Measurements from ENCODE around the gene NRXN3. TPM values are rescaled to one million over a fixed set of nuclear protein-coding genes. Genes with fewer than 3 reads are reported as not detected.
A peak's percentile ranks its signal among the peaks of the same experiment; 100 is the strongest.

NRXN3 gene
- polyA plus RNA-seq, 1 experiment: 7.0 TPM

- no peak for DNase-seq (ENCODE audit: low read depth)
- POLR2A ChIA-PET: no interaction called here
- 0 out of 2 replicates have a peak, but pooled peaks cover 3% of the 10 kb centered on the region for H3K27me3 ChIP-seq (ENCODE audit: control insufficient read depth, insufficient read depth, low read length)
- H3K36me3 ChIP-seq (ENCODE audit: control insufficient read depth, insufficient read depth, low read length): no peaks in the 10 kb centered on the region
- no peak overlapping the region for H3K4me3 ChIP-seq (ENCODE audit: low read depth, low read length)
- CTCF ChIA-PET: interaction anchor here (0.6 to 1.1 kb wide), 2 partner anchors 9 to 14 kb away, joined by 3 to 4 read pairs; no protein-coding TSS in a partner anchor
- TF ChIP-seq, protein P1, sequence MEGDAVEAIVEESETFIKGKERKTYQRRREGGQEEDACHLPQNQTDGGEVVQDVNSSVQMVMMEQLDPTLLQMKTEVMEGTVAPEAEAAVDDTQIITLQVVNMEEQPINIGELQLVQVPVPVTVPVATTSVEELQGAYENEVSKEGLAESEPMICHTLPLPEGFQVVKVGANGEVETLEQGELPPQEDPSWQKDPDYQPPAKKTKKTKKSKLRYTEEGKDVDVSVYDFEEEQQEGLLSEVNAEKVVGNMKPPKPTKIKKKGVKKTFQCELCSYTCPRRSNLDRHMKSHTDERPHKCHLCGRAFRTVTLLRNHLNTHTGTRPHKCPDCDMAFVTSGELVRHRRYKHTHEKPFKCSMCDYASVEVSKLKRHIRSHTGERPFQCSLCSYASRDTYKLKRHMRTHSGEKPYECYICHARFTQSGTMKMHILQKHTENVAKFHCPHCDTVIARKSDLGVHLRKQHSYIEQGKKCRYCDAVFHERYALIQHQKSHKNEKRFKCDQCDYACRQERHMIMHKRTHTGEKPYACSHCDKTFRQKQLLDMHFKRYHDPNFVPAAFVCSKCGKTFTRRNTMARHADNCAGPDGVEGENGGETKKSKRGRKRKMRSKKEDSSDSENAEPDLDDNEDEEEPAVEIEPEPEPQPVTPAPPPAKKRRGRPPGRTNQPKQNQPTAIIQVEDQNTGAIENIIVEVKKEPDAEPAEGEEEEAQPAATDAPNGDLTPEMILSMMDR (IDR thresholded peaks at IDR 0.05; ENCODE audit: insufficient read depth, low read depth, low read length): no peak
Measured at GRCh38 chr14:78947681-78948080, 777.5 kb downstream of the NRXN3 start.

DNA sequence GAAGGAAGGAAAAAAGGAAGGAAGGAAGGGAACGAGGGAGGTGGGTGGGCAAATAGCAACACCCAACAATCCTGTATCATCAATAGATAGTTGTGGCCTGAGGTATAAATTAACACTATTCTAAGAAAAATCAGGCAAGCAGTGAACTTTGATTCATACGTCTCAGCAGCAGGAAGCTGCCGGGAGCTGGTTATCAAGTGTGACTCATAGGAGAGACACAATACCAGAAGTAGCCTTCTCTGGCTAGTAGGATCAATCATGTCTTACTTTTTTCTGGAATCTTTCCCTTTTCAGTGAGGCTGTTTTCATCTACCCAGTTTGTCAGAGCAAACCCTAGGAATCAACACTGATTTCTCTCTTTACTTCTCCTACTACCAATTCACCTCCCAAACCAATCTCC, 780.5 kb downstream of the NRXN3 start:
- no peaks in the 10 kb centered on the region; the same call in 1 of the 2 replicates for H3K27me3 ChIP-seq (ENCODE audit: control insufficient read depth, insufficient read depth, low read length)
- no peak overlapping the region for H3K4me3 ChIP-seq (ENCODE audit: low read depth, low read length)
- H3K36me3 ChIP-seq (ENCODE audit: control insufficient read depth, insufficient read depth, low read length): no peaks in the 10 kb centered on the region
- CTCF ChIA-PET: interaction anchor here (0.7 to 3.1 kb wide), 3 partner anchors 9 to 830 kb away, joined by 3 to 16 read pairs (median 3); no protein-coding TSS in a partner anchor
- TF ChIP-seq, protein P1 (IDR thresholded peaks at IDR 0.05; ENCODE audit: insufficient read depth, low read depth, low read length): no peak
- DNase-seq (ENCODE audit: low read depth): no peak
- POLR2A ChIA-PET: no interaction called here

- POLR2A ChIA-PET: no interaction called here
- CTCF ChIA-PET: interaction anchor here (3.1 kb wide), 1 partner anchor 8 kb away, joined by 16 read pairs; no protein-coding TSS in a partner anchor
- TF ChIP-seq, protein P1 (IDR thresholded peaks at IDR 0.05; ENCODE audit: insufficient read depth, low read depth, low read length): no peak
- Histone ChIP-seq H3K36me3 (ENCODE audit: control insufficient read depth, insufficient read depth, low read length) (no peaks in the 10 kb centered on the region), H3K27me3 (ENCODE audit: control insufficient read depth, insufficient read depth, low read length) (no peaks in the 10 kb centered on the region; the same call in 1 of the 2 replicates), H3K4me3 (ENCODE audit: low read depth, low read length) (no peak overlapping the region)
- no peak for DNase-seq (ENCODE audit: low read depth)
Measured at GRCh38 chr14:78951602-78952001, 781.4 kb downstream of the NRXN3 start.

DNA sequence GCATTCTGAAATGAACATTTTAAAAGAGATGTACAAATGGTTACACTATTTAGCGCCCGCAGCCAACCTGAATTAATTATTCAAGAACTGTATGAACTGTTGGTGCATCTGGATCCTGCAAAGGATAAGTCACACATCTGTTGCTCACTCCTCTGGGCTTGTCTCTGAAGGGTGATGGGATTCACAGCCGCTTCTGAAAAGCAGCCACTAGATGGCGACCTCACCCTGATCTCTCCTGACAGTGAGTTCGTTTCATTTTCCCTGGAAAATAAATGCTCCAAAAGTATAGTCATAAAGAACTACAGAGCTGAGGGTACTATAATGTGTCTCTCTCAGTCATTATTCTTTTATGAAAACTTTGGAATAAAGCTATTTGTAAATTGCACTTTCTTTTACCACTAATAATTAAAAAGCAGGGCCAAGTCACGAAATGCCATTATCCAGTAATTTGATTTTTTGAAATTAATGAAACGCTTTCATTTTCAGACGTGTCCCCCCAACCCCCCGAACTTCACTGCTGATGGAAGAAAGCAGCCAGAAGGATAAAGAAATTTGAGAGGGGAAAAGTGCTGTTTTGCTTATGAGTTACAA, 789.6 kb downstream of the NRXN3 start:
- TF ChIP-seq, protein P1 (IDR thresholded peaks at IDR 0.05; ENCODE audit: insufficient read depth, low read depth, low read length): peak; percentile 88
- peak; percentile 16 for DNase-seq (ENCODE audit: low read depth)
- H3K36me3 ChIP-seq (ENCODE audit: control insufficient read depth, insufficient read depth, low read length): no peaks in the 10 kb centered on the region
- ChIA-PET POLR2A (interaction anchor here (0.6 kb wide), 1 partner anchor 921 kb away, joined by 4 read pairs; no protein-coding TSS in a partner anchor), CTCF (interaction anchor here (0.6 to 2.7 kb wide), 13 partner anchors 9 to 1903 kb away, joined by 3 to 16 read pairs (median 4); no protein-coding TSS in a partner anchor)
- no peaks in the 10 kb centered on the region for H3K27me3 ChIP-seq (ENCODE audit: control insufficient read depth, insufficient read depth, low read length)
- H3K4me3 ChIP-seq (ENCODE audit: low read depth, low read length): no peak overlapping the region

DNA sequence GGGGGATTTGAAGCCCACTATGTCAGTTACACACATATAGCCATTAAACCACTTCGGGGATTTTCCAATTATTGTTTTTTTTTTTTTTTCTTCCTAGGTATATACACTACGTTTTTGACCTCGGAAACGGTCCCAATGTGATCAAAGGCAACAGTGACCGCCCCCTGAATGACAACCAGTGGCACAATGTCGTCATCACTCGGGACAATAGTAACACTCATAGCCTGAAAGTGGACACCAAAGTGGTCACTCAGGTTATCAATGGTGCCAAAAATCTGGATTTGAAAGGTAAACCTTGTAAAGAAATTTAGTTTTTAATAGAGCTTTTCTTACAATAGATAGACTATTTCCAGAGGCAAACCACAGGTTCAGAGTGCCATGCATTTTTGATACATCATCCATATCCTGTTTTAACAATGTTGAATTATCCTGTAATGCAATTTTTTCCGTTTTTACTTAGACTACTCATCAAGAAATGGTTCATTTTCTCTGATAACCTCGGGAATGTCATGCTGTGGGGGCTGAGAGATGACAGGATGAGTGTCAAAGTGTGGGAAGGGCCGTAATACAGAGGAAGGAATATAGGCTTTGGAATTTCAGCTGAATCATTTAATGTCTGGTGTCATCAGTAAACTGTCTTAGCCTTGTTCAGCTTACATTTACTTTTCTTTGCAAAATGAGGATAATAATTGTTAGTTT, 797.1 kb downstream of the NRXN3 start:
- no peak overlapping the region for H3K4me3 ChIP-seq (ENCODE audit: low read depth, low read length)
- ChIA-PET CTCF (interaction anchor here (0.6 to 1.2 kb wide), 3 partner anchors 12 to 1896 kb away, joined by 3 read pairs; no protein-coding TSS in a partner anchor), POLR2A (interaction anchor here (0.7 kb wide), 1 partner anchor 1671 kb away, joined by 8 read pairs; no protein-coding TSS in a partner anchor)
- DNase-seq (ENCODE audit: low read depth): peak; percentile 21
- TF ChIP-seq, protein P1 (IDR thresholded peaks at IDR 0.05; ENCODE audit: insufficient read depth, low read depth, low read length): no peak
- H3K36me3 ChIP-seq (ENCODE audit: control insufficient read depth, insufficient read depth, low read length): no peaks in the 10 kb centered on the region
- H3K27me3 ChIP-seq (ENCODE audit: control insufficient read depth, insufficient read depth, low read length): no peaks in the 10 kb centered on the region

Data from BJ (cell line).